Fibroblast of skin of left quadriceps (primary cell): ENCODE results near the gene SP6.

Experiments
- DNase-seq, 2 experiments: peaks; one replicate each; pipeline ENCODE4 v3.0.0-alpha.2; 2013; ENCODE audit warnings: low read depth in 2 of 2

The SP6 gene

DNA sequence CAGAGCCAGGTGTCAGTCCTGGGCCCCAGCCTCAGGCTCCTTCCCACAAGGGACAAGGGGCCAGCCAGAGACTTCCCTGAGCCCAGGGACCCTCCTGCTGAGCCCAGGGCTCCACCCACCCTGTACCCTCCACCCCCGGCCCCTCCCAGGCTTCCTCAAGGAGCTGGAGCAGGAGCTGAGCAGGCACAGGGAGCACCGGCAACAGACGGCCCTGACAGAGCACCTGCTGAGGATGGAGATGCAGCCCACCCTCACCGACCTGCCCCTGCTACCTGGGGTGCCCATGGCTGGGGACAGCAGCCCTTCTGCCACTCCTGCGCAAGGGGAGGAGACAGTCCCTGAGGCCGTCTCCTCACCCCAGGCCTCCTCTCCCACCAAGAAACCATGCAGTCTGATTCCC is 14.4 kb downstream of the SP6 start:
- no peak for DNase-seq

DNA sequence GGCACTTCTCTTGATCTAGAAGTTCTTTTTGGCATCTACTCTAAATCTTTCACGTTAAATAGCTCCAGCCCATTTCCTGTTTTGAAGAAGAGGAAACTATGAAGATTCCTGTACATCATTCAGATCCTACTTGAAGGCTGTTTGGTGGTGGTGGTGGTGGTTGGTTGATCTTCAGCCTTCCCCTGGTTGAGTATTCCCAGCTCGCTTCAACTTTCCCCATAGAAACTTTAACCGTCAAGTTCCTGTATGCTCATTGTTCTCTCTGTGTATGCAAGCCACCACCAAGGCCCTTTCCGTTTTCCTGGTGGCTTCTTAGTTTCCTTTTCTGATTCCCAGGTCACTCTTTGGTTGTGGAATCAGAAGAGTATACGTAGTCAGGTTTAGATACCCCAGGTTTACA is 16.2 kb downstream of the SP6 start:
- DNase-seq = no peak

DNA sequence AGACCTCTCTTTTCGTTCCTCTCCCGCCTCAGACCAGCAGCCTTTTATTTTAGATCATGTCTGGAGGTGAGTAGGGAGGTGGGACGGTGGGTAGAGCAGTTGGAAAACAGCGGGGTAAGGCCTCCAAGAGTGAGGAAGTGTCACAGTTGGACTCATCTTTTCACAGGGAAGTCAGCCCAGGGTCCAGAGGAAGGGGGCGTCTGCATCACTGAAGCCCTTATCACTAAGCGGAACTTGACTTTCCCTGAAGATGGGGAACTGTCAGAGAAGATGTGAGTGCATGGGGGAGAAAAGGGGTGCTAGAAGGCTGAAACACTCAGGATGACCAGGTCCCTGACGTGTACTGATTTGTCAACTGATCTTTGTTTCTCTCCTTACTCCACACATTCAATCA is 19.0 kb downstream of the SP6 start:
- DNase-seq = no peak

DNA sequence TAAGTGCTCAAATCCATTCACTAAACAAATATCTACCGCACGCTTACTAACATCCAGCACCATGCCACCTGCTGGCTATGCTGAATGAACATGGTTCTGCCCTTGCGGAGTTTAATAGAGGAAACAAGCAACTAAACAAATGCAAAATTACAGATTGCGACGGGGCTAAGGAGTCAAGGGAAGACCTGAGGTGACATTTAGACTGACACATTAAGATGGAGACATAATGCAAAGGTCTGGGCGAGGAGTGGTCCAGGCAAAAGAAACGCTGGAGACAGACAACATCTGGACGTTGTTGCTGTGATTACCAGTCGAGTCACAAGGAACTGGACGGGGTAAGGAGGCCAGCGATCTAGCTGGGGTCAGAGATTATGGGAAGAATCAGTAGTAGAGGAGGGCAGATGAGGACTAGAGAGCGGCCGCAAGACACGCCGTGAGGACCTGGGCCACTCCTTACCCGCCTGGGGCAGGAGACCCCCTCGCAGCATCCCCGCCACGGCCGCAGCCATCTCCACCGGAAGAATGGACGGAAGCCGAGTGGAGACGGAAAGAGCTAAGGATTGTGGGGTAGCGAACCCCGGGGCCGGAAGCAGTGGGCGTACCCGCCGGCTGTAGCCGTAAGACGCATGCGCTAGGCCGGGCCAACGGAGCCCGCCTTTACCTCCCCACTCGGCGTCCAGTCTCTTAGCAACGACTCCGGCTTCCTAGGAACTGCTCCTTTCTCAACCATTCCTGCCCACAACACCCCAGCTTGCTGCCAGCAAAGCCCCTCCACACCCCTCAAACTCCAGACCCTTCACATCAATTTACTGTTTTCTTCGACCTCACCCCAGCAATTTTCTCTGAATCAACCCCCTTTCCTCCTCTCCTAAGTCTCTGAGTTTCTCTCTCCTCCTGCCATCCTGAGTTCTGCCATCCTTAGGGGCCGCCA is 19.7 kb downstream of the SP6 start, which contains the start of the genes LRRC46 and MRPL10:
TSS of gene LRRC46 (plus strand) at position 668 of the 931 bp plus-strand sequence. CDS start 320 bp downstream, outside the sequence.
TSS of gene MRPL10 (minus strand) at position 539 of the 931 bp plus-strand sequence. CDS start at position 509, 30 bp downstream.
- DNase-seq = peak; percentile 82 to 83

DNA sequence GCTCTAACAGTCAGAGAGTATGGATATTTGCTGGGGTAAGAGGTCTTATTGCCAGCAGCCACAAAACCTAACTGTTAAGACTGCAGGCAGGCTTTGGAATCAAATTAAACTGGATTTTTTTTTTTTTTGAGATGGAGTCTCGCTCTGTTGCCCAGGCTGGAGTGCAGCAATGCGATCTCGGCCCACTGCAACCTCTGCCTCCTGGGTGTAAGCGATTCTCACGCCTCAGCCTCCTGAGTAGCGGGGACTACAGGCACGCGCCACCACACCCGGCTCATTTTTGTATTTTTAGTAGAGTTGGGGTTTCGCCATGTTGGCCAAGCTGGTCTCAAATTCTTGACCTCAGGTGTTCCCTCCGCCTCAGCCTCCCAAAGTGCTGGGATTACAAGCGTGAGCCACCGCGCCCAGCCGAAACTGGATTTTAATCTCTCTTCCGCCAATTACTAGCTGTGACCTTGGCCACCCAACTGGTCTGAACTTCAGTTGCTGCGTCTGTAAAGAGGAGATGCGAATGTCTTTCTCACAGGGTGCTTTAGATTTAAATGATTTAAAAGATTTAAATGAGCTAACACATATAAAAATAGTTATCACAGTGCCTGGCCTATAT is 20.5 kb downstream of the SP6 start:
- no peak for DNase-seq

DNA sequence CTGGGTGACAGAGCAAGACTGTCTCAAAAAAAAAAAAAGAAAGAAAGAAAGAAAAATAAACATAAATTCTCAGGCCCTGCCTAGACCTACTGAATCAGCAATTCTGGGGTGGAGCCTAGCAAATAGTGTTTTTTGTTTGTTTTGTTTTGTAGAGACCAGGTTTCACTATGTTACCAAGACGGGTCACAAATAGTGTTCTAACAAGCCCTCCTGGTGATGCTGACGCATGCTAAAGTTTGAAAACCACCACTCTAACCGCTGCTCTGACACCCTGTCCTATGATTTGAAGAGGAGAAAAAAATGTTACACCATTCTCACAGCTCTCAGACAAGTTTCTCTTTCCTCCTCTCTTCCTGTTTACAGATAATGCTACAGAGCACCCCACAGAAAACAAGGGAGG is 21.1 kb downstream of the SP6 start:
- DNase-seq = no peak

DNA sequence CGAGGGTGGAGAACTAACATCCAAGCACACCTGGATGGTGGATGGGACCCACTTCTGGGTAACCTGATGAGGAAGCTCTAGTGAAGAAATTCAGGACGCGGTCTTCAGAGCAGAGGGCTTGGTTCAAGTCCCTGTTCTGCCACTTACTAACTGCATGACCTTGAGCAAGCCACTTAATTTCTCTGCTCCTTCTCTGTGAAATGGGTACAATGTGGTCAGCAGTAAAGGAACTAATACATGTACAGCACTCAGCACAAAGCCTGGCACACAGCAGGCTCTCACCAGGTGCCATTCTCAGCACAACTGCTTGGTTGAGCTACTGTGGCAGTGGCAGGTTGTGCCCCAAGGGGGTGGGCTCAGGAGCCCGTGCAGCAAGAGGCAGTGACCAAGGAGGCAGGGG is 27.4 kb downstream of the SP6 start:
- DNase-seq = no peak

DNA sequence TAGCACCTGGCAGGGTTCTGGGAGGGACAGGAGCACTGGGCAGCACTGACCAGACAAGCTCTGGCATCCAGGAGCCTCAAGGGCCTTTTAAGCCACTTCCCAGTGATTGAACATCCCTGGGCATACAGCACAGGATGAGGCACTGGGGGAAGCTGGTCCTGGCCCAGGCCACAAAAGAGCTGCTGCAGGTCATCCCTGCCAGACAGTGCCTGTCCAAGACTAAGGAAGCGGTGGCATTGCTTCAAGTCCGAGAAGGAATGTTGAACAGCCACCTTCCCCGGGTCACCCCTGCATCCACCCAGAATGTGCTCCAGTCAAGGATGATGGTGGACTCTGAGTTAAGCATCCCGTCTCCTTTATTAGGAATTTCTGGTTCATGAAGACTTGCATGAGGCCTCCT is 28.2 kb downstream of the SP6 start:
- DNase-seq = no peak

DNA sequence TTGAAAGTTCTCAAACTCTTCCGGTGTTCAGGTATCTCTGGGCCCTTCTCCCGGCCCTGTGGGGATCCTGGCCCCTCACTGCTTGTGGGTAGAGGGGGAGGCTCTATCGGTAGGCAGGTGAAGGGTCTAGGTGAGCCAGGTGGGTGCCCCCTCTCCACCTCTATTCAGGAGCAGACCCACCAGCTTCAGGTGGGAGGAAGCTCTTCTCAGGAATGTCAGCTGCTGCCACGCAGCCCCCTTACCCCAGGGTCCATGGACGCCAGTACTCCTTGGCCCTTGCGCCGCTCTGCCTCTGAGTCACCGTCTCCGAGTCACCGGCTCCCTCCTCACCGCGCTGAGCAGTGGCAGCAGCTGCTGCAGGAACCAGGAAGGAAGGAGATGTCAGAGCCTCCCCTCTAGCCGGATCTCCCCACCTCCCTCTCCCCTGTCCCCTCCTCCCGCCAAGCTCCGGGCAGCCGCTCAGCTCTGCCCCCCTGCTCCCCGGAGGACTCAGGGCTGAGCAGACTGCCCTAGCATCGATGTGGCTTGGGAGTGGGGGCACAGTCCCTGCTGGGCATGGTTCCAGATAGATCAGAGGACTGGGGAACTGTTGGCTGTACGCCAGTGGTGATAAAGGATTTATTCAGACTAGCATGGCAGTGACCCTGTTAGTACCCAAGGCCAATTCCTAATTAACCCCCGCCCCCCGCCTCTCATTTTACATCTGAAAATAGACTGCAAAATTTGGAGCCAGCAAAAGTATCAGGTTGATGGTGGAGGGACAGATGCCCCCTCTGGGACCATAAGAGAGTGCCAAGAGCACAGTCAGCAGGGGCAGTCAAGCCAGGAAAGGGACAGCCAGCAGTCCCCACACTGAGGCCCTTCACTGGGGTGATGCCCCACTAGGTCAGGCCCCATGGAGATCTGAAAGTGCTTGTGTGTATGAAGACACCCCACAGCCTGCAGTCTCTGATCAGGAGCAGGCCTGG is 29.3 kb downstream of the SP6 start, which contains the start of gene OSBPL7:
TSS of gene OSBPL7 (minus strand) at position 371 of the 968 bp plus-strand sequence. CDS start 1,516 bp downstream, outside the sequence.
- DNase-seq = peak; percentile 49

DNA sequence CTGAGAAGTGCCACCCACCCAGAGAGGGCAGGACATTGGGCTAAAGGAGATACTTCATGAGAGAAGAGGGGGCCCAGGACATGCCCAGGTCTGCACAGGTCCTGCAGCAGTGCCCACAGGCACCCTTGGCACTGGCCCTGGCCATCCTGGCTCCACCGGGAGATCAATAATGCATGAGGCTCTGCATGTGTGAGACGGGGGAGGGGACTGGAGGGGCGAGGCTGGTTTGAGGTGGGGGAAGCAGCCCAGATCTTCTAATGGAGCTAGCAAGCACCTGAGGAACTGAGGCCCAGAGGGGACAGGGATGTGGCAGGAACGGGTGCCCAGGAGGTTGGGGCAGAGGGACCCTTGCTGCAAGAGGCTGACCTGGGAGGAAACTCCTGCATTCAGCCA is 29.9 kb downstream of the SP6 start:
- no peak for DNase-seq

DNA sequence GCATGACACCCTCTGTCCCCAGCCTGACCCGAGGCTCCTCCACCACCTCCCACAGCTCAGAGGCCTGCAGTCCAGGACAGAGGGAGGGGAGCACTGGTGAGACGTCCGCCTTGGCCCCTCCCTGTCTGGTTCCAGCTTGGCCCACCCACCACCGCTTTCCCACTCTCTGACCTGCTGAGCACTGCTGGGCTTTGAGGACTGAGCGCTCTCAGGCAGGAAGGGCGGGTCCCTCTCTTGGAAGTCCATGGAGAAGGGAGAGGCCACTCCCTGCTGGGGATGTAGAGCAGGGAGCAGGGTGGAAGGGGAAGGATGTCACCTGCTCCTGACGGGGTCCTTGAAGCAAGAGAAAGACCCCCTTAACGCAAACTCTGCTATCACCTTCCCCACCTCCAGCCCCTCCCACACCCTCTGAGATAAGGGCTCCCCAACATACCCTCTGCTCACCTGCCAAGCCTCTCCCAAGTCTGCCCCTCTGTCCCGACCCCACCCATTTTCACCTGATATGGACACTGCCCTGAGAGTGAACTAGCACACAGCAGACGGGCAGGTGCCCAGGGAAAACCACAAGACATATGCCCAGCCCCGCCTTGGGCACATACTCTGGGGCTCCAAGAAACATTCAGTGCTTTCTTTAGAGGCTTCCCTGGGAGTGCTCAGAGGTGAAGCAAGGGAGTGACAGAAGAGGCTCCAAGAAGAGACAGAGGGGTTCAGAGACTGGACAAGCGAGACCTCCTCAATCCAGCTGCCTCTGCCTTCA is 30.8 kb downstream of the SP6 start:
- no peak for DNase-seq

DNA sequence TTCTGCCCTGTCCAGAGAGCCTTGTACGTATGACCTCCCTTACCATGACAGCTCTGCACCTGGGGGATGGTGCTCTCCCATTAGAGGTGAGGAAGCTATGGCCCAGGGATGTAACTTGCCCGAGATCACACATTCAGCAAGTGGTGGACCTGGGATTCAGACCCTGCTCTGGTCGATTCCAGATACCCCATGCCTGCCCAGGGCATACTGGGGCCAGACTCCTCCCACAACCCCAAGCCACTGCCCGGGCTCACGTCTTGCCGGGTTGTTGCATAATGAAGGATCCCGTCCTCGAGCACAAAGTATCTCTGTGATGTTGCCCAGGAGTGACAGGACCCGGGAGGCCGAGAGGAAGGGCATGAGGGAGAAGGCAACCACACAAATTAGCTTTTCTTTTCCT is 31.5 kb downstream of the SP6 start:
- DNase-seq = no peak

DNA sequence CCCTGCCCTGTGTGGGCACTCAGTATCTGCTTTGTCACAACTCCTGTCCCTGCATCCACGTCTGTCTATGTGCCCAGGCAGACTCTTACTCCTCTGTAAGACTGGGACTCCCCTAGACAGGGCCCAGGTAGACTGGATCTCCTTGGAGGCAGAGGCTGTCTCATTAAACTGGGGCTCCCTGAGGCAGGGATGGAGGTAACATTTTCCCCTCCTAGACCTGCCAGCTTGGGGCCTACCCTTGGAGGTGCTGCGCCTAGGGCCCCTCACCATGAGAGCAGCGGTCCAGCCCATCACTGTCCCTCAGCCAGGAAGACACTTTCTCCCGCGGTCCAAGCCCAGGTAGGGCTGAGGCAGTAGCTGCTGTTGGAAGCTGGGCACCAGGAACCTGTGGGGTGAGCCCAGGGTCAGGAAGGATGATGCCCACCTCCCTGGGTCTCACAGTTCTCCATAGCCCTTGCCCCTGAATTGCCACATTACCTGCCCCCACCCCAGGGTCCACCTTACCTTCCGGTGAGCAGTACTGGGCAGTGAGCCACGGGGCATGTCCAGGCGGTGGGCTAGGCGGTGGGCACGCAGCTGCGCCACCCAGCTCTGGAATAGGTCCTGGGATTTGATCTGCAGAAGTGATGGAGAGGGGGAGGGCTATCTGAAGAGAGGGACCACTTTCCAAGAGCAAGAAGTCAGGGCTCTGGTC is 32.8 kb downstream of the SP6 start:
- DNase-seq = no peak

DNA sequence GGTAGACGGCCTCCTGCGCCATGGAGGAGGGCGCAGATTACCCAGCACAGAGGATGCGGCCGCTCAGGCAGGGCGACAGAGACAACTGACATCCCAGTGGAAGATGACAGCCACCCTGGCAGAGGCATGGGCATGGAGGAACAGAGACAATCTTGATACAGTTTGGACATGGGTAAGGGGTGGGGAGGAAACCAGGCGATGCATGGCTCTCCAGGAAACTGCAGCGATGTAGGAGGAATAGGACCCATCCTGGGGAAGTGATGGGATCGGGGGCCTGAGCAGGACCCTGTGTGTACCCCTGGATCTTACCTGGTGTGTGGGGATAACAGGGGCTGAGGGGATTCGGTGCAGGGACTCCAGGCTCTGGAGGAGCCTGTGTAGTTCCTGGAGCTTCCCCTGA is 34.0 kb downstream of the SP6 start:
- no peak for DNase-seq

DNA sequence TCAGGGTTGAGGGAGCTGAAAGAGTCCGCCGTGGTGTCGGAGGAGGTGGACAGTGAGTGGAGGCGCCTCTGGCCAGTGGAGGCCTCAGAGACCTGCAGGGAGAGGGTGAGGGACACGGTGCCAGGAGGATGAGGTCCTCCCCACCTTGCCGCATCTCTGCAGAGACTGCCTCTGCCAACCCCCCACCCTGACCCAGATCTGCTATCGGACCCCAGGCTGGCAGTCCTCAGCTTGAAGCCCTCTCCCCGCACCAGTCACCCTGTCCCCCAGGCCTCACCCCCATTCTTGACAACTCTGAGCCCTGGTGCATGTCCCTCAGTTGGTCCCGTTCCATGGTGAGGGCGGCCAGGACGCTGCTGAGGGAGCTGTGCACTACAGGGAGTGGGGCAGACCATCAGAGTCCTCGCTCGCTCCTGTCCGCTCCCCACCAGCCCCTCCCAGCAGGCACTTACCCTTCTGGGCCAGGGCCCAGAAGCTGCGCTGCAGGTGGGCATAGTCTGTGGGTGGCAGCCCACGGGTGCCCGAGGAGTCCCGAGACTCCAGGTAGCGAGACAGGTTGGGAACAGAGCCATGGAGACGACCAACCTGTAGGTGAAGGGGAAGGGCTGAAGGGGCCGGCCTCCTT is 34.7 kb downstream of the SP6 start:
- no peak for DNase-seq

DNA sequence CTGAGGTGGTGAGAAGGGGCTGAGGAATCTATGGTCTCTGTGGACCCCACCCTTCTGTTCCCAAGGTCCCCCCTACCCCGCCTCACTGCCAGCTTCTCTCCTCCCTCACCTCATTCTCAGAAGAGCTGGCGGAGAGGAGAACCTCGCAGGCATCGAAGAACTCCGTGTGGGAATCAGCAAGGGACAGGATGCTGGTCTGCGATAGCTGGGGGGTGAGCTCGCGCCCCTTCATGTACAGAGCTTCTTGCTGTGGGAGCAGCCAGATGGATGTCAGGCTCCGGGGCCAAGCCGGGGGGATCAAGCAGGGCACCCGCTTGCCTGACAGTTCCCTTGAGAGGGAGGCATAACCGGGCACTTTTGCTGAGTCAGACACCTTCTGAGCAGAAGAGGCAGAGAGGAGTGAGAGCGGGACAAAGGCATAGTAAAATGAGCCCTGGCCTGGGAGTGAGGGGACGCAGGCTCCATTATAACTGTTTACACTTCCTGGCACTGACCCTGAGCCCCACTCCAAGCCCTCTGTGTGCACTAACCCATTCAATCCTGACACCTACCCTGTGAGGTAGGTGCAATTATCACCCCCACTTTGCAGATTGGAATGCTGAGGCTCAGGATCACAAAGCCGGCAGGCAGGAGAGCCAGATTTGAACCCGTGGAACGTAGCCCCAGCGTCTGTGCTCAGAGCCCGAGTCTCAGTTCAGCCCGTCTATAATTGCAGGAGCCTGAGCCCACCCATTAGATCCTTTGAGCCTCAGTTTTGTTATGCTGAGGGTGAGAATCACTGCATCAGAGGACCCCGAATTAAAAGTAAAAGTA is 35.7 kb downstream of the SP6 start:
- DNase-seq = no peak

DNA sequence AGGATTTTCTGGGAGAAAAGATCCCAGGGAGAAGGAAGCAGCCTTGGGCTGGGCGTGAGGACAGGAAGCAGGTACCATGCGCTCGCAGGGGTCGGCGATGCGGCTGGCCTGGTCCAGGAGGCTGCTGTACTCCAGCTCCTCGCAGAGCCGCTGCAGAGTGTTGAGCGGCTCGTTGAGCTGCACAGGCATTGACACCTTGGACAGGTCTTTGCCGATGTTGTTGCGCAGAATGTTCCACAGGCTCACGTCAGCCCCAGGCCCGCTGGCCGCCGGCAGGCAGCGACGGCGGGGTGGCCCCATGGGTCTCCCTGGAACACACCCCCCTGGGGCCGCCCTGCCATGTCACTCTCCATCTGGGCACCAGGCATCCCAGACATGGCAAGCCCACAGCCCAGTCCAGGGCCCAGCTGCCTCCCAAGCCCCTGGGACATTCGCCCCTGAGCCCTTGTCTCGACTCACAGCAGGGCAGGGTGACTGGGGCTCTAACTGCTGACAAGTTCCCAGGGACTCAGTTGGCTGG is 37.4 kb downstream of the SP6 start:
- no peak for DNase-seq

DNA sequence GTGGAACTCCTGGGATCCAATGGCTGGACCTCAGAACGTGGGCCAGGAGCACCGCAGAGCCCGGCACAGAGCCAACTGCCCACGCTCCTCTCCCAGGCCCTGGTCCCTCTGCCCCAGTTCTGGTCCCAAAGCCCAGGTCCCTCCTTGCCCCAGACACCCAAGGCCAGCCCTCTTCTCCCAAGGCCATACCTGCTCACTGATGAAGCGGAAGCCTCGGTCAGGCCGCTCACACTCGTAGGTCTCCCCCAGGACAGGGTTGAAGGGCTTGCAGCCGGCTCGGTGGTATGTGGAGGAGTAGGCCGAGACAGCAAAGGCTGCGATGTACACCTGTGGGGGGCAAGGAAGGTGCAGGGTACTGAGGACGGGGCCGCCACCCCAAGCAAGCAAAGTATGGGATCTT is 37.9 kb downstream of the SP6 start:
- no peak for DNase-seq
